Type B pancreatic cell (in vitro differentiated cells): ENCODE data around the gene REL. TPM values are rescaled to one million over a fixed set of nuclear protein-coding genes. Genes with fewer than 3 reads are reported as not detected.
"Not testable (repeated sequence)": the region's sequence is repeated elsewhere in the genome, so short reads cannot be mapped to it uniquely, and the experiment has no call there.

ENCODE experiments used
- DNase-seq: peaks from one replicate; pipeline ENCODE4 v3.0.0; 2021; ENCODE audit warnings: mixed read lengths; ENCODE audit not compliant: unreplicated experiment; ENCODE audit errors: extremely low spot score
- H3K27ac Mint-ChIP-seq: 2 replicates; pipeline ENCODE4 v1.8.0; 2021; ENCODE audit warnings: mild to moderate bottlenecking, mixed read lengths
- H3K27me3 Mint-ChIP-seq: 2 replicates; pipeline ENCODE4 v1.8.0; 2021; ENCODE audit warnings: mixed read lengths
- H3K36me3 Mint-ChIP-seq: 2 replicates; pipeline ENCODE4 v1.8.0; 2021; ENCODE audit warnings: mixed read lengths
- H3K4me1 Mint-ChIP-seq: one replicate; pipeline ENCODE4 v1.8.0; 2021; ENCODE audit warnings: mixed read lengths; ENCODE audit not compliant: unreplicated experiment
- H3K4me3 Mint-ChIP-seq: 2 replicates; pipeline ENCODE4 v1.8.0; 2021; ENCODE audit warnings: mild to moderate bottlenecking, mixed read lengths
- H3K9me3 Mint-ChIP-seq: 2 replicates; pipeline ENCODE4 v1.8.0; 2021; ENCODE audit warnings: mixed read lengths
- CTCF ChIP-seq: fragments of 200-600 bp; sonication (generic); conservative IDR thresholded peaks from 2 replicates; pipeline ENCODE4 v1.5.0; 2021; ENCODE audit warnings: antibody characterized with exemption, mild to moderate bottlenecking
- total RNA-seq: library from RNA; stranded (reverse); gene quantifications from 2 replicates; pipeline ENCODE4 v1.2.1, GENCODE V29; 2021; ENCODE audit warnings: low replicate concordance

The REL gene
- total RNA-seq, 1 donor from 2014 or later = 11.3 TPM

DNA sequence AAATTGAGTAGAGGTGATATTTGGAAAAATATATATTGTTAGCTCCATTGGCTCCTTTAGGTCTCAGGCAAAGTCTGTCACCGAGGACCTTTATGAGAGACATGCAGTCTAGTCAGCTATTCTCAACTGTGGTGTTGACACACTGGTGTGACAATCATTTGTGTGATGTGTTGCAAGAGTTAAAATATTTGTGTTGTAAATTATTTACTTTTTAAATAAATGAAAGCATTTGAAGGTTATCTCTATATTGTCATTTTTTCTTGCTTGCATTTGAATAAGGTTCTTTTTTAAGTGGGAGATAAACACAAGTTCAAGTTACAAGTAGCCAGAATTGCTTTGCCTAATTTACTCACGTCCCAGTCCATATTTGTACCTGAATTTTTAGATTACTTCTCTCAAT, 4.3 kb downstream of the REL start:
- Mint-ChIP-seq H3K36me3 (peaks cover 7% of the 10 kb centered on the region), H3K27me3 (no peaks in the 10 kb centered on the region), H3K9me3 (no peaks in the 10 kb centered on the region), H3K4me3 (peak overlapping the region; percentile 37), H3K27ac (peak overlapping the region; percentile 72), H3K4me1 (peaks cover 27% of the 10 kb centered on the region)
- no peak for DNase-seq
- no peak for TF ChIP-seq CTCF

DNA sequence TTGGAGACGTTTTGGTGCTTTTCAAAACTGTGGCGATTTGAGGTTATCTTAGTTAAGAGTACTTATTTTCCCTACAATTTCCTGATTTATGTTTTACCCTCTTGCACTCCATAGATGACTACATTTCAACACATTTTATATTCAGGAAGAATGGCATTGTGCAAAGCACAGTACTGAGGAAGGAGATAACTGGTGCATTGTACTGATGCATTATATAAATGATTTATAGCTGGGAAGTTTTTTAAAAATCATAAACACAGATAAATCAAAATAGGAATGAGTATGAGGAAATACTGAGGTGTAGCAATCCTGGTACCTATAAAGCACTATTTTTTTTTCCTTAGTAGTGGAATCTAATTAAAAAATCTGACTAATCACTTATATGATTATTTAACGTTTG, 5.6 kb downstream of the REL start:
- no peaks in the 10 kb centered on the region for H3K9me3 Mint-ChIP-seq
- no peak overlapping the region for H3K4me3 Mint-ChIP-seq
- no peak for DNase-seq
- no peaks in the 10 kb centered on the region for H3K27me3 Mint-ChIP-seq
- peaks cover 27% of the 10 kb centered on the region for H3K4me1 Mint-ChIP-seq
- TF ChIP-seq CTCF = no peak
- no peak overlapping the region for H3K27ac Mint-ChIP-seq
- H3K36me3 Mint-ChIP-seq = peaks cover 7% of the 10 kb centered on the region

DNA sequence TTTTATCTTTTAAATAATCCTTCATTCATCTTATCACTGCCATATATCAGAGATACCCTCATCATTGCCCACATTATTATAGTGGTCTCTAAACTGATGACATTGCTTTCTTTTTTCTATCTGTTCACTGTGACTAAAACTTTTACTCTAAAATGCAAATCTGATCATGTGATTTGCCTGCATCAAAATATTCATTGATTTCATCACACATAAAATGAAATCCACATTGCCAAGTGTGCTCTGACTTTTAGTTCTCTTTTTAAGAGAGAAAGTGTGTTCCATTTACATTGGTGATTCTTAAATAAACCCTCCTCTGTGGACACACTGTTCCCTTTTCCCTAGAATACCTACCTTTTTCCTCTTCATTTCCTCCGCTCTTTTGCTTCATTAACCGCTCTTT, 7.5 kb downstream of the REL start:
- DNase-seq = no peak
- no peak for TF ChIP-seq CTCF
- no peak overlapping the region for H3K4me3 Mint-ChIP-seq
- peaks cover 11% of the 10 kb centered on the region for H3K36me3 Mint-ChIP-seq
- no peaks in the 10 kb centered on the region for H3K9me3 Mint-ChIP-seq
- H3K4me1 Mint-ChIP-seq = peaks cover 14% of the 10 kb centered on the region
- no peaks in the 10 kb centered on the region for H3K27me3 Mint-ChIP-seq
- no peak overlapping the region for H3K27ac Mint-ChIP-seq

- H3K27ac Mint-ChIP-seq, H3K4me3 Mint-ChIP-seq, H3K27me3 Mint-ChIP-seq, DNase-seq, H3K9me3 Mint-ChIP-seq: not testable (repeated sequence)
- Mint-ChIP-seq H3K36me3 (peaks cover 17% of the 10 kb centered on the region), H3K4me1 (peaks cover 11% of the 10 kb centered on the region)
Measured at GRCh38 chr2:60889581-60890392, 8.4 kb downstream of the REL start.

GRCh38 chr2:60890393-60890707, 9.0 kb downstream of the REL start:
- no peak overlapping the region for H3K27ac Mint-ChIP-seq
- H3K4me3 Mint-ChIP-seq = no peak overlapping the region
- DNase-seq = no peak
- TF ChIP-seq CTCF = no peak
- H3K36me3 Mint-ChIP-seq = peaks cover 17% of the 10 kb centered on the region
- H3K9me3 Mint-ChIP-seq = no peaks in the 10 kb centered on the region
- peaks cover 8% of the 10 kb centered on the region for H3K4me1 Mint-ChIP-seq
- no peaks in the 10 kb centered on the region for H3K27me3 Mint-ChIP-seq

DNA sequence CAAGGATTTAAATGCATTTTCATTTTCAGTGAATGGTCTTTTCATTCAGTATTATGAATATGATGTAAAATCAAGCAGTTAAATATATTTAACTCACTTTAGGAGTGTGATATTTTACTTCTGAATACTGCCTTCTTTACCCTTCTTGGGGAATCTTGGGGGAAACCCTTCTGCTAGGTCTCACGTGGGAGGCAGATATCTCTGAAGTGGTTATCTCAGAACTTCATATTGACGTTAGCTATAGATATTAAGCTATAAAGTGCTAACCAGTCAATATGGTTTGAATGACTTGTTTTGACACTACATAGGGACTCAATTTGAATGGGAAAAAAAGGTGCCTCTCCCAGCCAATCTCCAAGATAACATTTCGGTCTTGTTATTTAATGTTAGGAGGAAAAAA, 9.8 kb downstream of the REL start:
- Mint-ChIP-seq H3K27me3 (no peaks in the 10 kb centered on the region), H3K36me3 (peaks cover 20% of the 10 kb centered on the region), H3K4me3 (no peak overlapping the region), H3K27ac (no peak overlapping the region), H3K4me1 (peaks cover 4% of the 10 kb centered on the region), H3K9me3 (no peaks in the 10 kb centered on the region)
- no peak for TF ChIP-seq CTCF
- no peak for DNase-seq
